Measurements from ENCODE around the gene RASA3. TPM values are rescaled to one million over a fixed set of nuclear protein-coding genes. Genes with fewer than 3 reads are reported as not detected.

RASA3 gene
- total and polyA plus RNA-seq, 2 of the 4 experiments (the other 2 are of a cell fraction), result 21.0 to 31.4 TPM

DNA sequence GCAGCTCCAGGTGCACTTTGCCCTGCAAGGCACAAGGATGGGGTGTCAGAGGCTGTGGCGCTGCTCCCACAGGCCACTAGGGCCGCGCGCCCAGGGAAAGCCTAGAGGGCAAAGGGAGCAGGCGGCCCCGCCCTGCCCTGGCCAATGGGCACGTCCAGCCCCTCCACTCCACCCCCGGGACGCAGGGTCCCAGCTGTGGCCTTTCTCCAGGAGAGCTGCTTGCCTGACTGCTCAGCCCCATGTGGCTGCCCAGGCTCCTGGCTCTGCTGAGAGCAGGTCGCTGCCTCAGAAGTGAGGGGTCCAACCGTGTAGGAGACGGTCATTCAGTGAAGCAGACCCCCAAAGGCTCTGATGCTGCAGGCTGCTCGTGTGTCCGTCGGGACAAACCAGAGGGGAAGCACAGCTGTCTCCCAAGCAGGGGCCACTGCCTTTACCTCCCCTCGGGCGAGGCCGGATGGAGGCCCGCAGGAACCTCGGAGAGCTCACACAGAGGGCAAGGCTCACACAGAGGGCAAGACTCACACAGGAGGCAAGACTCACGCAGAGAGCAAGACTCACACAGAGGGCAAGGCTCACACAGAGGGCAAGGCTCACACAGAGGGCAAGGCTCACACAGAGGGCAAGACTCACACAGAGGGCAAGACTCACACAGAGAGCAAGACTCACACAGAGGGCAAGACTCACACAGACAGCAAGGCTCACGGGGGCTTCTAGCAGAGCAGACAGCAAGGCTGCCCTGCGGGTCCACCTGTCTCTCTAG lies 102.4 kb downstream of the RASA3 start:
- Histone ChIP-seq H2BK20ac (ENCODE audit: low read depth, low read length) (no peak overlapping the region), H3K27me3 (ENCODE audit: control insufficient read depth, insufficient read depth, low read length) (no peaks in the 10 kb centered on the region), H3K23ac (ENCODE audit: low read depth, low read length) (no peak overlapping the region), H3K79me1 (ENCODE audit: low read depth in 1 of 2, low read length in 2 of 2) (peaks cover 30 to 82% of the 10 kb centered on the region in 2 experiments), H3K14ac (replicated peaks; ENCODE audit: low read depth, low read length) (no peak overlapping the region), H3K27ac (ENCODE audit: insufficient read depth, low read length) (no peak overlapping the region), H2AK5ac (ENCODE audit: low read depth, low read length) (peak overlapping the region; percentile 96; the same call in 1 of the 2 replicates), H3K4ac (ENCODE audit: low read depth, low read length) (no peak overlapping the region), H4K91ac (ENCODE audit: insufficient read depth, low read depth, low read length) (no peak overlapping the region), H3K9me1 (ENCODE audit: insufficient read depth, low read length) (peaks cover 39% of the 10 kb centered on the region), H2AFZ (replicated peaks; ENCODE audit: low read length, poor library complexity) (peak overlapping the region; percentile 23), H3K4me3 (ENCODE audit: insufficient read depth, low read depth, low read length) (no peak overlapping the region), H3K4me2 (ENCODE audit: low read depth, low read length) (no peak overlapping the region), H3K36me3 (ENCODE audit: control insufficient read depth, insufficient read depth, low read length) (peaks cover 38% of the 10 kb centered on the region), H4K20me1 (ENCODE audit: insufficient read depth, low read length) (peaks cover 80% of the 10 kb centered on the region), H4K5ac (ENCODE audit: low read depth, low read length) (no peak overlapping the region), H3K56ac (ENCODE audit: extremely low read depth, insufficient read depth, low read length) (no peak overlapping the region), H2AK9ac (replicated peaks; ENCODE audit: low read depth, low read length, poor library complexity) (no peak overlapping the region), H3K4me1 (ENCODE audit: control insufficient read depth, insufficient read depth, low read length) (peaks cover 50% of the 10 kb centered on the region), H2BK120ac (ENCODE audit: low read depth, low read length) (no peak overlapping the region), H3K18ac (ENCODE audit: low read depth, low read length) (no peak overlapping the region), H4K8ac (ENCODE audit: low read depth in 2 of 2, low read length in 2 of 2) (no peak overlapping the region), H2BK15ac (ENCODE audit: low read depth, low read length) (no peak overlapping the region), H3K9me3 (ENCODE audit: control insufficient read depth, insufficient read depth, low read length) (no peaks in the 10 kb centered on the region), H2BK5ac (ENCODE audit: low read depth, low read length, poor library complexity, severe bottlenecking) (no peak overlapping the region), H3K9ac (ENCODE audit: low read depth, low read length) (no peak overlapping the region)
- WGBS, 2 experiments (ENCODE audit: extremely low coverage in 2 of 2, insufficient read length in 1 of 2), result 87% methylated on average over 15 of the region's 23 CpGs; no CpG with 5 or more reads in 1 of the 2 experiments
- ChIA-PET CTCF (no interaction called here), POLR2A (ENCODE audit: unreplicated experiment) (no interaction called here)
- no peak for ATAC-seq (ENCODE audit: low read depth)
- dilution Hi-C loops (cut with HindIII; ENCODE audit: low sequenced_read_pairs, unreplicated experiment) (no loop called here), in situ Hi-C loops (cut with MboI; ENCODE audit: low sequenced_read_pairs) (no loop called here), intact Hi-C loops (cut with micrococcal nuclease) (loop anchor here (10.0 kb wide), 1 partner anchor 215 kb away; no protein-coding TSS in a partner anchor)
- BruUV-seq (replicated peaks), result no TSS peak
- TF ChIP-seq SMC3 (IDR thresholded peaks at IDR 0.05; ENCODE audit: low read depth, low read length) (no peak), RCOR1 (IDR thresholded peaks at IDR 0.05; ENCODE audit: insufficient replicate concordance, low read length) (no peak), RFX5 (IDR thresholded peaks at IDR 0.05; ENCODE audit: low read depth, low read length) (no peak)
- DNase-seq, result no peak

Measured in IMR-90 (cell line).